Breast epithelium (tissue), 4 donors: ENCODE results near the gene ENAM. TPM values are rescaled to one million over a fixed set of nuclear protein-coding genes. Genes with fewer than 3 reads are reported as not detected.

Source experiments
- DNase-seq, 2 donors: peaks; one replicate each; pipeline ENCODE4 v3.0.0-alpha.2; 2019; ENCODE audit warnings: low spot score in 2 of 2
- H3K27ac ChIP-seq, 2 donors: fragments of 200-600 bp; sonication (generic) in 1 of 2; one replicate each; pipeline ENCODE4 v1.5.1; 2016 to 2019; ENCODE audit warnings: mild to moderate bottlenecking in 1 of 2
- H3K27me3 ChIP-seq, 2 donors: fragments of 200-600 bp; sonication (generic) in 1 of 2; one replicate each; pipeline versions ENCODE4 v1.5.1 to v1.6.0; 2017 to 2019; ENCODE audit warnings: control low read depth in 1 of 2, mild to moderate bottlenecking in 1 of 2
- H3K36me3 ChIP-seq: fragments of 200-600 bp; one replicate; pipeline ENCODE4 v1.5.1; 2019
- H3K4me1 ChIP-seq, 2 donors: fragments of 200-600 bp; sonication (generic); one replicate each; pipeline ENCODE4 v1.5.1; 2016 to 2019; ENCODE audit warnings: control low read depth in 1 of 2
- H3K4me3 ChIP-seq, 3 donors: fragments of 200-600 bp; sonication (generic); 1 replicate in 2 of 3; 2 replicates in 1 of 3; pipeline ENCODE4 v1.5.1; 2016 to 2019; ENCODE audit warnings: mild to moderate bottlenecking in 3 of 3, moderate library complexity in 2 of 3
- H3K9me3 ChIP-seq, 2 donors: fragments of 200-600 bp; sonication (generic) in 1 of 2; one replicate each; pipeline ENCODE4 v1.5.1; 2016 to 2019; ENCODE audit warnings: control low read depth in 1 of 2
- POLR2A ChIP-seq: fragments of 450-650 bp; IDR thresholded peaks from one replicate; pipeline ENCODE4 v1.6.1; 2016; ENCODE audit warnings: antibody characterized with exemption, mild to moderate bottlenecking, moderate library complexity
- POLR2AphosphoS5 ChIP-seq, 3 donors: sonication (generic); formaldehyde crosslinking; IDR thresholded peaks; one replicate each; pipeline ENCODE4 v1.6.1; 2017; ENCODE audit warnings: antibody characterized with exemption in 3 of 3
- intact Hi-C: fragments of 100-400 bp; cut with DNase I; formaldehyde crosslinking; loops from one replicate; pipeline ENCODE4 v1.15.1; 2023; ENCODE audit warnings: low total_unique reads
- total RNA-seq, 3 donors: library from RNA; depleted of rRNA; stranded (reverse); fragments of >200 nt; gene quantifications; one replicate each; pipeline ENCODE4 v1.1.0, GENCODE V29; 2016
- TF ChIP-seq, protein P1 (sequence below), 3 donors: fragments of 450-650 bp; IDR thresholded peaks; one replicate each; pipeline ENCODE4 v1.5.1; 2016 to 2017; ENCODE audit warnings: antibody characterized with exemption in 3 of 3, mild to moderate bottlenecking in 3 of 3, moderate library complexity in 3 of 3

The ENAM gene
- total RNA-seq, 3 donors from 2014 or later, result 0.32 TPM; not detected in 2

DNA sequence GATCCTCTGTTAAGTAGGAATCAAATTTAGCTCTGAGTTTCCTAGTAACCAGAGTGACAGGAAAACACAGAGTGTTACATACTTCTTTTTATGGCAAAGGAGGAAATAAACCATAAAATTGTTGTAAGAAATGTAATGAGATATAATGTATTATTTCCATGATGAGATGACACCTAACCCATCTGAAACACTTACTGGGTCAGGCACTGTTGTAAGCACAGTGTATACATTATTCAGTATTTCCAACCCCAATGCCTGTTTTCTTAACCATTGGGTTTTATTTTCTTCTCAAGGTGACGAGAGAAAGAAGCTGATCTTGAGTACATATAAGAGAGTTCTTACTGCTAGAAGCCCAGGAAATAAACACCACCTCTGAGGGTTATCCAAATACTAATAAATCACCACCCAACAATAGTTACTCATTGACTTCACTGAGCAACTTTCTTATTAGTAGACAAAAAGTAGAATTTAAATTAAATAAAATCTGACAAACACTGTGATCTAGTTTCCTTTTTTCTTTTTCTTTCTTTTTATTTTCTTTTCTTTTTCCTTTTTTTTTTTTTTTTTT is 4.2 kb upstream of the ENAM start:
- Histone ChIP-seq H3K4me3 (no peak overlapping the region), H3K9me3 (no peaks in the 10 kb centered on the region), H3K27ac (no peak overlapping the region), H3K27me3 (no peaks in the 10 kb centered on the region), H3K36me3 (no peaks in the 10 kb centered on the region), H3K4me1 (no peaks in the 10 kb centered on the region)
- no peak for DNase-seq
- no peak for TF ChIP-seq POLR2AphosphoS5 (IDR thresholded peaks at IDR 0.05)
- TF ChIP-seq POLR2A, result no peak
- TF ChIP-seq, protein P1, sequence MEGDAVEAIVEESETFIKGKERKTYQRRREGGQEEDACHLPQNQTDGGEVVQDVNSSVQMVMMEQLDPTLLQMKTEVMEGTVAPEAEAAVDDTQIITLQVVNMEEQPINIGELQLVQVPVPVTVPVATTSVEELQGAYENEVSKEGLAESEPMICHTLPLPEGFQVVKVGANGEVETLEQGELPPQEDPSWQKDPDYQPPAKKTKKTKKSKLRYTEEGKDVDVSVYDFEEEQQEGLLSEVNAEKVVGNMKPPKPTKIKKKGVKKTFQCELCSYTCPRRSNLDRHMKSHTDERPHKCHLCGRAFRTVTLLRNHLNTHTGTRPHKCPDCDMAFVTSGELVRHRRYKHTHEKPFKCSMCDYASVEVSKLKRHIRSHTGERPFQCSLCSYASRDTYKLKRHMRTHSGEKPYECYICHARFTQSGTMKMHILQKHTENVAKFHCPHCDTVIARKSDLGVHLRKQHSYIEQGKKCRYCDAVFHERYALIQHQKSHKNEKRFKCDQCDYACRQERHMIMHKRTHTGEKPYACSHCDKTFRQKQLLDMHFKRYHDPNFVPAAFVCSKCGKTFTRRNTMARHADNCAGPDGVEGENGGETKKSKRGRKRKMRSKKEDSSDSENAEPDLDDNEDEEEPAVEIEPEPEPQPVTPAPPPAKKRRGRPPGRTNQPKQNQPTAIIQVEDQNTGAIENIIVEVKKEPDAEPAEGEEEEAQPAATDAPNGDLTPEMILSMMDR (IDR thresholded peaks at IDR 0.05), result no peak
- intact Hi-C loops, result no loop called here

DNA sequence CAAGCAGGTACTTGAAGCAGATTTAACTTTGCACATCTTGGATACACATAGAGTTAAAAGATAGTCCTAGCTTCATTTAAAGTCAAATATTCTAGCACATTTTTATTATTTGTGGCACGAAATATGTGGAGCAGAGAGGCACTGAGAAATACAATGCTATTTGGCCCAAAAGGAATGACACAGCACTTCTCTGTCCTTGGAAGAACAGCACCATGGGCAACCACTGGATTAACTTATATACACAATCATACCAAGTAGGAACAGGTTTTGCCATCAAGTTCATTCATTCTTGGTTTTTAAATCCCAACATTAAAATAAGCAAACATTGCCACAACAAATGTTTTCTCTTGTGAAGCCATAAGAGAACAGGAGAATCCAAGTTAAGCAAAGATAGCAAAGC is 924 bp upstream of the ENAM start:
- H3K9me3 ChIP-seq, result no peaks in the 10 kb centered on the region
- TF ChIP-seq POLR2AphosphoS5 (IDR thresholded peaks at IDR 0.05) (no peak), POLR2A (no peak)
- TF ChIP-seq, protein P1 (IDR thresholded peaks at IDR 0.05), result no peak
- no peaks in the 10 kb centered on the region for H3K4me1 ChIP-seq
- no peaks in the 10 kb centered on the region for H3K36me3 ChIP-seq
- H3K27me3 ChIP-seq, result no peaks in the 10 kb centered on the region
- no peak for DNase-seq
- no peak overlapping the region for H3K4me3 ChIP-seq
- H3K27ac ChIP-seq, result no peak overlapping the region
- intact Hi-C loops, result no loop called here

DNA sequence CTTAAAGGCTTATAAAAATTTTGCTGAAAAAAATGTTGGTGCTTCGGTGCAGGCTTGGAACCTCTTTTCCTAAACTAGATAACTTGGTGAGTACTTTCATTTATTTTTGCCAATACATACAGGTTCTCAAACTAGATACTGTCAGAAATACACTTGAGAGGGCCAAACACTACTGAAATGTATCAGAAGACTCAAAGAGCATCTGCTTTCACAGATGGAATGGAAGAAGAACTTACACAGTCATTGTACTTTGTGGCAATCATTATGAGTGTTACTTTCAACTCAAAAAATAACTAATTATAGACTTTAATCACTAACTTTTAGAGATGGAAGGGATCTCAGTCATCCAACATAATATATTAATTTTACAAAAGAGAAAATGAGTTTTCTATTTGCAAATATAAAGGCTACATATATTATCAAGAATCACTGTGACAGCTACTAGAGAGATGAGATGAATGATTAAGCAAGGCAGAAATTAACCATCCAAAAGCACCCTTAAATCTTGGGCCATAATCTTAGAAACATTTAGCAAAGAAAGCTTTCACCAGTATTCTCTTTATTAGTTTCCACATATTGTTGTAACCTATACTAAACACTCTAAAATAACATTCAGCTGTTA is 1.0 kb downstream of the ENAM start:
- Histone ChIP-seq H3K36me3 (no peaks in the 10 kb centered on the region), H3K27me3 (no peaks in the 10 kb centered on the region), H3K9me3 (no peaks in the 10 kb centered on the region), H3K4me1 (no peaks in the 10 kb centered on the region), H3K4me3 (no peak overlapping the region), H3K27ac (no peak overlapping the region)
- no peak for DNase-seq
- intact Hi-C loops, result no loop called here
- TF ChIP-seq, protein P1 (IDR thresholded peaks at IDR 0.05), result no peak
- TF ChIP-seq POLR2AphosphoS5 (IDR thresholded peaks at IDR 0.05), result no peak
- TF ChIP-seq POLR2A, result no peak

DNA sequence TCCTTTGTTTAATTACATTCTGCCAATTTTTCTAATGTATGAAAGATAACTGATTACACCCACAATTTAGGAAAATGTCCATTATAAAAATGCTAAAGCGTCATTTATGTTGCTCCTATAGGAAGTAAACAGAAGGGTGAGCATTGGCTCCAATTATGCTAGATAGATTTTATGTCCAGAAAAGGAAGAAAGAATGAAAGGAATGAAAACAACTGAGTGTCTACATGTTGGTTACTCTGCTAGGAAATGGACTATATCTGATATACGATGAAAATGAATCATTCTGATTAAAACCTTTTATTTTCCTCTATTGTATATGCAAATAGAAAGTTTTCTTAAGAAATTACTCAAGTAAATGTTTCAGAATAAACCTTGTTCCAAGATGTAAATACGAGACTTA is 1.6 kb downstream of the ENAM start:
- H3K4me3 ChIP-seq, result no peak overlapping the region
- no peaks in the 10 kb centered on the region for H3K9me3 ChIP-seq
- no peaks in the 10 kb centered on the region for H3K4me1 ChIP-seq
- intact Hi-C loops, result no loop called here
- no peak overlapping the region for H3K27ac ChIP-seq
- no peaks in the 10 kb centered on the region for H3K36me3 ChIP-seq
- DNase-seq, result no peak
- TF ChIP-seq POLR2AphosphoS5 (IDR thresholded peaks at IDR 0.05), result no peak
- TF ChIP-seq POLR2A, result no peak
- TF ChIP-seq, protein P1 (IDR thresholded peaks at IDR 0.05), result no peak
- H3K27me3 ChIP-seq, result no peaks in the 10 kb centered on the region

DNA sequence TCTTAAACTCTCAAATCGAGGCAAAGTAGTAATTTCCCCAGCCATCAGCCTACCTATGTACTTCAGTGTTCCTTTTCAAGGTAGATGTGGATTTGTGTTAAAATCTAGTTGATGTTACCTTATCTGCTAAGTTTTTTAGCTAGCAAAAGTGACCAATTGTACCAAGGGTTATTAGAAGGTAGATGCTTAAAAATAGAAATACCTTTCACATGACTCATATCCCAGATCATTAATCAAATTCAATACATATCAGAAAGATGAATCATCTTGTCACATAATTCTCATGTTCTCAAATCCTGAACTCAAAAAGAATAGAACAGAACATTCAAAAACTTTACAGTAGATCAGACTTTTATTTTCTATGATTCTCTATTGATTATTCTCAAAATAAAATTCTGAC is 3.5 kb downstream of the ENAM start:
- Histone ChIP-seq H3K27ac (no peak overlapping the region), H3K4me3 (no peak overlapping the region), H3K27me3 (no peaks in the 10 kb centered on the region), H3K4me1 (no peaks in the 10 kb centered on the region), H3K36me3 (no peaks in the 10 kb centered on the region), H3K9me3 (no peaks in the 10 kb centered on the region)
- no peak for TF ChIP-seq POLR2AphosphoS5 (IDR thresholded peaks at IDR 0.05)
- TF ChIP-seq POLR2A, result no peak
- intact Hi-C loops, result no loop called here
- DNase-seq, result no peak
